Inferior parietal cortex (tissue), 1 donor: ENCODE results near the gene TNFRSF25.

Experiments
- DNase-seq: peaks from one replicate; pipeline ENCODE4 v3.0.0-alpha.2; 2016; ENCODE audit errors: extremely low spot score

Gene TNFRSF25

GRCh38 chr1:6418668-6419396, 47.1 kb downstream of the TNFRSF25 start:
- no peak for DNase-seq

GRCh38 chr1:6417961-6418667, 47.9 kb downstream of the TNFRSF25 start:
- no peak for DNase-seq

GRCh38 chr1:6416906-6417305, 49.1 kb downstream of the TNFRSF25 start:
- DNase-seq: no peak

- no peak for DNase-seq
Observed at GRCh38 chr1:6416295-6416656, 49.7 kb downstream of the TNFRSF25 start.

- no peak for DNase-seq
Observed at GRCh38 chr1:6414881-6415626, 50.9 kb downstream of the TNFRSF25 start.

GRCh38 chr1:6414443-6414844, 51.5 kb downstream of the TNFRSF25 start:
- DNase-seq: peak; percentile 31

GRCh38 chr1:6412896-6413295, 53.1 kb downstream of the TNFRSF25 start:
- no peak for DNase-seq
